ENCODE results near the gene HMGCR.

HMGCR gene

DNA sequence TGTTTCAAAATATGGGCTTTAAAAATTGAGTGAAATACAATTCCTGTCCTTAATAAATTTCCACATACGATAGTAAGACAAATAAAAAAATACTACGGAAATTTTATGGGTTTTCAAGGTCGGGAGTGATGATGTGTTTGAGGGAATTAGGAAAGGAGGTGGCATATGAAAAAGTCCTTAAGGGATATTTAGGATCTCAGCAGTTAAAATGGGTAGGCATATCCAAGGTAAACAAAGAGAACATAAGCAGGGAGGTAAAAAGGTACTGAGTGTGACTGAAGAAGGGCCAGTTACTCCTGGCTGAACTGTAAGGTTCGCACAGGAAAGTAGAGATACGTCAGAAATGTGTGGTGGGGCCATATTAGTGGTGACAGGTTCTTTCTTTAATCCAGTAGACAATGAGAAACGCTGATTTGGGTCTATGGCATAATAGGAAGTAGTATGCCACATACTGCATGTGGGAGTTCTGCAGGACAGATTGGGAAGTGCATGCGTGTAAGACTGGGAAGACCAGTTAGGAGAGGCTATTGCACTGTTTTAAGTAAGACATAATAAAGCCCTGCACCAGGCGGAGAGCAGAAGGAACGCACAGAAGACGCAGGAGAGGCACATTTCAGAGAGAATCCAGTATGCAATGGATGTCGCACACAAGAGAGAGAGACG lies 937 bp upstream of the HMGCR start:
- TF ChIP-seq, protein P1, sequence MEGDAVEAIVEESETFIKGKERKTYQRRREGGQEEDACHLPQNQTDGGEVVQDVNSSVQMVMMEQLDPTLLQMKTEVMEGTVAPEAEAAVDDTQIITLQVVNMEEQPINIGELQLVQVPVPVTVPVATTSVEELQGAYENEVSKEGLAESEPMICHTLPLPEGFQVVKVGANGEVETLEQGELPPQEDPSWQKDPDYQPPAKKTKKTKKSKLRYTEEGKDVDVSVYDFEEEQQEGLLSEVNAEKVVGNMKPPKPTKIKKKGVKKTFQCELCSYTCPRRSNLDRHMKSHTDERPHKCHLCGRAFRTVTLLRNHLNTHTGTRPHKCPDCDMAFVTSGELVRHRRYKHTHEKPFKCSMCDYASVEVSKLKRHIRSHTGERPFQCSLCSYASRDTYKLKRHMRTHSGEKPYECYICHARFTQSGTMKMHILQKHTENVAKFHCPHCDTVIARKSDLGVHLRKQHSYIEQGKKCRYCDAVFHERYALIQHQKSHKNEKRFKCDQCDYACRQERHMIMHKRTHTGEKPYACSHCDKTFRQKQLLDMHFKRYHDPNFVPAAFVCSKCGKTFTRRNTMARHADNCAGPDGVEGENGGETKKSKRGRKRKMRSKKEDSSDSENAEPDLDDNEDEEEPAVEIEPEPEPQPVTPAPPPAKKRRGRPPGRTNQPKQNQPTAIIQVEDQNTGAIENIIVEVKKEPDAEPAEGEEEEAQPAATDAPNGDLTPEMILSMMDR (IDR thresholded peaks at IDR 0.05; ENCODE audit: insufficient read depth, low read length, poor library complexity, severe bottlenecking) = no peak
- no peaks in the 10 kb centered on the region for H3K27me3 ChIP-seq (replicated peaks; ENCODE audit: control insufficient read depth, insufficient read depth, low read length)
- no peak for DNase-seq (ENCODE audit: extremely low read depth, insufficient read length)

DNA sequence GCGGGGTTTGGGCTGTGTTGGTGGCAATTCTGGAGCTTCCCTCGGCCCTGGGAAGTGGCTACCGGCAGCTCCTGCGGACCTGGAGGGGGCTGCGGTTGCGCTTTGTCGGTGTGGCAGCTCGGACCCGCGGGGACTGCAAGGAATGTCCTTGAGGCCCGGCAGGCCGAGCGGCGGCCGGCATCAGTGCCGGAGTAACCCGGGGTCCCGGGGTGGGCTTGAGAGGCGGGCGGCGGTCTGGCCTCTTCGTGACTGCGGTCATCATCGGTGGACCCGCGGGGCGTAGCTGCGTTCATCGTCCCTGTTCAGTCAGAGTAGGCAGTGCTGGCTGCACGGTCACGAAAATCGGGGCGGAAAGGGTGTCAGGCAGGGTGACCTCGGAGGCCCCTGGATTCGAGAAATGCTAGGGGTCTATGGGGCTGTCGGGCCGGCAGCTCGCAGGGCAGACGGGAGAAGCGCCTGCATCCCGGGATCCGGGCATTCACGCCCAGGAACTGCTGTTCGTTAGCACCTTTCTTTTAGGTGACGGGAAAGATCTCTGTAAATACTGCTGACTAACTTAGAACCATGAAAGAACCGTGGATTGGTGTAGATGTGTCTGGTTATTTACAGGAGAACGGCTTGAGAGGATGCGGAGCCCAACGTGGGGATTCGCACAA lies 474 bp downstream of the HMGCR start:
- peak overlapping the region; percentile 99 for H3K4me3 ChIP-seq (replicated peaks; ENCODE audit: low read depth, low read length)
- TF ChIP-seq, protein P1 (IDR thresholded peaks at IDR 0.05; ENCODE audit: insufficient read depth, low read length, poor library complexity, severe bottlenecking) = no peak
- no peak for DNase-seq (ENCODE audit: extremely low read depth, insufficient read length)
- no peaks in the 10 kb centered on the region for H3K36me3 ChIP-seq (ENCODE audit: control insufficient read depth, insufficient read depth, low read length)
- H3K27me3 ChIP-seq (replicated peaks; ENCODE audit: control insufficient read depth, insufficient read depth, low read length) = no peaks in the 10 kb centered on the region

More for the DNA sequence above, 937 bp upstream of the HMGCR start:
- Histone ChIP-seq H3K36me3 (ENCODE audit: control insufficient read depth, insufficient read depth, low read length) (no peaks in the 10 kb centered on the region), H3K4me3 (replicated peaks; ENCODE audit: low read depth, low read length) (peak overlapping the region; percentile 82)

- TF ChIP-seq, protein P1 (IDR thresholded peaks at IDR 0.05; ENCODE audit: insufficient read depth, low read length, poor library complexity, severe bottlenecking) = no peak
- no peaks in the 10 kb centered on the region; the same call in 1 of the 2 replicates for H3K36me3 ChIP-seq (ENCODE audit: control insufficient read depth, insufficient read depth, low read length)
- no peaks in the 10 kb centered on the region for H3K27me3 ChIP-seq (replicated peaks; ENCODE audit: control insufficient read depth, insufficient read depth, low read length)
- DNase-seq (ENCODE audit: extremely low read depth, insufficient read length) = no peak
- H3K4me3 ChIP-seq (replicated peaks; ENCODE audit: low read depth, low read length) = peak overlapping the region; percentile 99
These were observed 1.4 kb downstream of the HMGCR start for GRCh38 chr5:75338408-75338807.

- TF ChIP-seq, protein P1 (IDR thresholded peaks at IDR 0.05; ENCODE audit: insufficient read depth, low read length, poor library complexity, severe bottlenecking) = no peak
- Histone ChIP-seq H3K4me3 (replicated peaks; ENCODE audit: low read depth, low read length) (no peak overlapping the region), H3K27me3 (replicated peaks; ENCODE audit: control insufficient read depth, insufficient read depth, low read length) (no peaks in the 10 kb centered on the region), H3K36me3 (ENCODE audit: control insufficient read depth, insufficient read depth, low read length) (peaks cover 1% of the 10 kb centered on the region)
- no peak for DNase-seq (ENCODE audit: extremely low read depth, insufficient read length)
These were observed 3.9 kb downstream of the HMGCR start for GRCh38 chr5:75340714-75341478.

DNA sequence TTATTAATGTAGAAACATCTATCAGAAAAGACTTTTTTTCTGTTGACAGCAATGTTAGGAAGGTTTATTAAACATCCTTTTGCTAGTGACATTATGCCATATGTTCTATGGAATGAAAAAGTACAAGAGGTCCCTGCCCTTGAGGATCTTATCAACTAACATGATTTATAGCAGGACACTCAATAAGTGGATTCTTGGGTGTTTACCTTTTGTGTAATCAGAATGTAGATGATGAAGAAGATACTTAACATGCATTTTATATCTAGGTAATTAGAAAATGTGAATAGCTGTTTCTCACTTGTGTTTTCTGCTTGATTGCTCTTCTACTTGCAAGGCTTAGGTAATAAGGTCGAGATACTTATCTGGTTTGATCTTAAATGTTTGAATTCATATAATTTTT lies 4.9 kb downstream of the HMGCR start:
- Histone ChIP-seq H3K4me3 (replicated peaks; ENCODE audit: low read depth, low read length) (no peak overlapping the region), H3K27me3 (replicated peaks; ENCODE audit: control insufficient read depth, insufficient read depth, low read length) (no peaks in the 10 kb centered on the region), H3K36me3 (ENCODE audit: control insufficient read depth, insufficient read depth, low read length) (peaks cover 2% of the 10 kb centered on the region)
- TF ChIP-seq, protein P1 (IDR thresholded peaks at IDR 0.05; ENCODE audit: insufficient read depth, low read length, poor library complexity, severe bottlenecking) = no peak
- no peak for DNase-seq (ENCODE audit: extremely low read depth, insufficient read length)

All from GM06990 (cell line).